NCI-H82 (cell line): ENCODE data around the gene TIGD3.

ENCODE experiments used
- DNase-seq: peaks from one replicate; lab custom pipeline; 2025; lab: John Stamatoyannopoulos, UW

Gene TIGD3, protein sequence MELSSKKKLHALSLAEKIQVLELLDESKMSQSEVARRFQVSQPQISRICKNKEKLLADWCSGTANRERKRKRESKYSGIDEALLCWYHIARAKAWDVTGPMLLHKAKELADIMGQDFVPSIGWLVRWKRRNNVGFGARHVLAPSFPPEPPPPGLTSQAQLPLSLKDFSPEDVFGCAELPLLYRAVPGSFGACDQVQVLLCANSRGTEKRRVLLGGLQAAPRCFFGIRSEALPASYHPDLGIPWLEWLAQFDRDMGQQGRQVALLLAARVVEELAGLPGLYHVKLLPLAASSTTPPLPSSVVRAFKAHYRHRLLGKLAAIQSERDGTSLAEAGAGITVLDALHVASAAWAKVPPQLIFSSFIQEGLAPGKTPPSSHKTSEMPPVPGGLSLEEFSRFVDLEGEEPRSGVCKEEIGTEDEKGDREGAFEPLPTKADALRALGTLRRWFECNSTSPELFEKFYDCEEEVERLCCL

GRCh38 chr11:65354265-65355012 is at the start of gene TIGD3:
TIGD3 (plus strand) TSS chr11:65354751; CDS start chr11:65355809, 1,058 bp downstream.
- peak; percentile 97 for DNase-seq

GRCh38 chr11:65305501-65306268 is 48.9 kb upstream of the TIGD3 start:
- DNase-seq, result no peak

DNA sequence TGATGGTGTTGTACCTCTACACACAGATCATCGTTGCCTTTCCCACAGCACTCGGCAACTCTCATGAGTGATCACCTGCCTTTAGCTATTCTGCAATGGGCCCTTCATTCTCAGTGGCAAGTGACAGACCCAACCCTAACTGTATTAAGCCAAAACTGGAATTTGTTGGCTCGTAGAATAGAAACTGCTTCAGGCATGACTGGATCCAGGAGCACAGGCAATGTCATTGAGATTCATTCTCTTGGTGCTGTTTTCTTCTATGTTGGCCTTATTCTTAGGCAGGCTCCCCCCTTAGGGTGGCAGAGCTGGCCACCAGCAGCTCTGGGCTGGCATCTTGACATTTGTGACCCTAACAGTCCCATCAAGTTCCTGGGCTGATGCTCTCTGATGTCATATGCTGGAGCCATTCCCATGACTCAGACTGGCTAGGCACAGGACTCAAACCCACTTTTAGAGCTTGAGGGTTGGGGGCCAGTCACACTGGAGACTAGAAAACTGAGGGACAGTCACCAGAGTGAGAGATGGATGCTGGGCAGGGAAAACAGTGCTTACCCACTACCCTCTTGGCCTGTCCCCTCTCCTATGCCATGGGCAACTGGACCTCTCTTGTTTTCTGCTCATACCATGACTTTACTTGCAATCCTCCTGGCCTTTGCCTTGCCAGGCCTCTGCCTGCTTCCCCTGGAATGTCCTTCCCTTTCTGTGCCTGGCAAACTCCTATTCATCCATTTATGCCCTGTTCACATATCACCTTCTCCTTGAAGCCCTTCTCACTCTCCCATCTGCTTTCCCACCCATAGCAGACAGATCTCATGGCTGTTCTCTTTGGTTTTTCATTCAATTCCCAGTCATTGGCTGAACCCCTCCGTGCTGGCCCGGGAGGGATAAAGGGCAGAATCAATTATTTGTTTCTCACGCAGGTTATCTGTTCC is 47.0 kb upstream of the TIGD3 start:
- no peak for DNase-seq

DNA sequence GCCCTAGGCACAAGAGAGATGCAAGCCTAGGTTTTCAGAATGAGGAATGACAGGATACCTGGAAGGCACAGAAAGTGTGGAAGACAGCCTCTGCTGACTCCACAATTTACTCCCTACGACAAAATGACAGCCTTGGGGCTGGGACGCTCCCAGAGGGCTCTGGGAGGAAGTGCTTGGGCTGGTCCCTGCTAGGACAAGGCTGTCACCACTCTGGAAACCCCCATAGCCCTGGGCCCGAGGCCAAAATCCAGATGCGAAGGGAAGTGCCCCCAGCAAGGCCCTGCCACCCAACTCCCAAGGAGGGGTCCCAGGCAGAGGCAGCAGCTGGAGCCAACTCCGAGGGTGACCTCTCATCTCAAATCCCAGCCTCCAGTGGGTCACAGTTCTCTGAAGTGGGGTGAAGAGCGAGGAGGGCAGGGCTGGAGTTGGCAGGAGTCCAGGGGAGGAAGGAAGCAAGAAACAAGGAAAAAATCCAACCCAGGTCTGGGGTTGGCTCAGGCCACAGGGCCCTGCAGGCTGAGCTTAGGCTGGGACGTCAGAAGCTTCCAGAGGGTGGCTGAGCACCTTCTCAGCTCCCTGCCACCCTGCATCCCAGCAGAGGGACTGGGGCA is 46.2 kb upstream of the TIGD3 start:
- no peak for DNase-seq

DNA sequence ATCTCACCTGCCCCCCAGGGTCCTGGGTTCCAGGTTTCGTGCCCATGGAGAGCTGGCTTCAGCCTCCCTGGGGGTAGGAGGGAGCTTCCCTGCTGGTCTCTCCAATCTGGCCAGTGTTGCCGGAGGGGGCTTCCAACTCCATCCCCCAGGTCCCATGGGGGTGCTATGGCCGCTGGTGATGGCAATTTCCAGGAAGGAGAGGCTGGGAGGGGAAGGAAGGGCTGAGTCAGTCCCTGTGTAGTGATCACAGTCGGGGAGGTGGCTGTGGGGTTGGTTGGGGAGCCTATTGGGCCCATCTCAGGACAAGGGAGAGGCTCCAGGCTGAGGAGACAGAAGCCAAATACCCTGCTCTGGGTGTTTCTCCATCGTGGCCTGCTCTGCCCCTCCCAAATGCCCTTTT is 45.5 kb upstream of the TIGD3 start:
- DNase-seq, result no peak

GRCh38 chr11:65310215-65310614 is 44.3 kb upstream of the TIGD3 start:
- peak; percentile 55 for DNase-seq

- peak; percentile 77 for DNase-seq
Measured at GRCh38 chr11:65310736-65311135, 43.8 kb upstream of the TIGD3 start.

DNA sequence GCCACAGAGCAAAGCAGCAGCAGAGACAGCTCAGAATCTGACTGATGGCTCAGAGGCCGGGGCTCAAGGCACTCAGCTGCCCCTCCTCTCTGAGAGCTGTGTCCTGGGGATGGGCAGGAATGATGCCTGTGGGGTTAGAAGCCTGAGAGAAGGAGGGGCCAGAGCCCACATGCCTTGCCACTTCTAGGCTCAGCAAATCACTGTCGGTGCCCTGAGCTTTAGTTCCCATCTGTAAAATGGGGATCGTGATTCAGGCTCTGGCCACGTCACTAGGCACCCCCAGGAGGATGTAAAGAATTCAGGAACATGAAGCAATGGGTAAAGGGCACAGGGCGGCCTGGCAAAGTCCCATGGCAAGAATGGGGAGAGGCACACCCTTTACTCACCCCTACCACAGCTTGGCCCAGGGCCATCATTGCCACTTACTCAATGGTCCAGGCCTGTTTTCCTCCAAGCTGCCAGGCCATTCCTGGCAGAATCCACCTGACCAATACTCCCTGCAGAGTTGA is 43.3 kb upstream of the TIGD3 start:
- peak; percentile 70 for DNase-seq

GRCh38 chr11:65314501-65315203 is 39.9 kb upstream of the TIGD3 start, which contains the start of gene CDC42EP2:
CDC42EP2 (plus strand) TSS chr11:65314866; CDS start chr11:65320899, 6,033 bp downstream.
- DNase-seq, result peak; percentile 81

DNA sequence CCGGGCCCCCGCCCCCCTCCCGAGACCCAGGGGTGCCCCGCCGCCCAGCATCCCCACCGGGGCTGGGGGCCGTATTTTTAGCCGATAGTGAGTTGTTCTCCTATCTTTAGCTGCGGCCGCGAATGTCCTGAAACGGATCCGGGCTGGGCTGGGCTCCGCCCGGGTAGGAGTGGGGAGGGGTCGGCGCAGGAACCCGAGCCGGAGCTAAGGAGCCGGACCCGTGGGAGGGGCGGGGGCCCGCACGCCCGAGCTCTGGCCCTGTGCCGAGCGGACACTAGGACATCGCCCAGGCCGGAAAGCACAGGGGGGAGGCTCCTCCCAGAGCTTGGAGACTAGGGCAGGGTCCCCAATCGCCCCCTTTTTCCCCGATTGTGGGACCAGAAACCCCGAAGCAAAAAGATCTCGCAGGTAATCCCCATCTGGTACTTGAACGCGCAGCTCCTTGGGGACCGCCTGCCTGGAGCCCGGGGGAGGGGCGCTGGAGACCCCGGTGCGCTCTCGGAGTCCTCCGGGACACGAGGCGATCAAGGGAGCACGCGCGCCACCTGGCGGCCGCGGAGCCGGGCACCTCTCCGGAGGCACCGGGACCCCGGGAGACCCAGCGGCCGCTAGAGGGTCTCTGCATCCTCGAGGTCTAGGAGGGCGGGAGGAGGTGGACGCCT is 39.2 kb upstream of the TIGD3 start:
- DNase-seq, result peak; percentile 93

- no peak for DNase-seq
Measured at GRCh38 chr11:65315866-65316226, 38.7 kb upstream of the TIGD3 start.

DNA sequence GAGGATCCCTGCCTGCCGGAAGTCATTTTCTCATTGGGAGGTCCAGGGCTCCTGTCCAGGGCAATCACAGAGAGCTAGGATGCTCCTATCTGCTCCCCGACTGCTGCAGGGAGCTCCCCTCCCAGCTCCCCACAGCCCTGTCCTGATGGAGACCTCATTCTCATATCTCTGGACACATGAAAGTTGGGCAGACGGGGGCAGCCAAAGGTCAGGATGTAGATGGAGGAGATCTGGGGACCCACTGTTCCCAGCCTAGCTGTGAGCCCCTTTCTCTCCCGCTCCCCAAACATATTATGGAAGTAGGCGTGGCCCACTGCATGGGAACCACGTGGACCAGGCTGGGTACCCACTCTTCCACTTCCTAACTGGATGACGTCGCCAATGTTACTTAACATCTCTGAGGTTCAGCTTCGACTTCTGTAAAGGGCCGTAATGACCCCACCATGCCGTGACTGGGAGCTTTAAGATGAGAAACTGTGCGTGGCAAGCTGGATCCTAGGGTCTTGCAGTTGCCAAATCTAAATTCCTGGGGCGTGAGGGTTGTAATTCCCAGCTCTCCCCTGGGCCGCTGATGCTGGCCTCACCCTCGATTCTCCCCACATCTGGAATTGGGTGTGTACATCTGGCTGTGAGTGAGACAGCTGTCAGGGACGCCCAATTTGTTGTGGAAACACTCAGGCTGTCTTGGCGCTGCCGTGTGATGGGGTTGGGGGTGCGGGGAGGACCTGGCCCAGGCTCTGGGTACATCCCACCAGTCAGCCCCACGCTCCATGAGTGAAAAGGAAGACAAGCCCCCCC is 38.1 kb upstream of the TIGD3 start:
- no peak for DNase-seq

GRCh38 chr11:65317025-65317786 is 37.3 kb upstream of the TIGD3 start:
- DNase-seq, result peak; percentile 50

GRCh38 chr11:65320386-65321075 is 34.0 kb upstream of the TIGD3 start:
- DNase-seq, result no peak

DNA sequence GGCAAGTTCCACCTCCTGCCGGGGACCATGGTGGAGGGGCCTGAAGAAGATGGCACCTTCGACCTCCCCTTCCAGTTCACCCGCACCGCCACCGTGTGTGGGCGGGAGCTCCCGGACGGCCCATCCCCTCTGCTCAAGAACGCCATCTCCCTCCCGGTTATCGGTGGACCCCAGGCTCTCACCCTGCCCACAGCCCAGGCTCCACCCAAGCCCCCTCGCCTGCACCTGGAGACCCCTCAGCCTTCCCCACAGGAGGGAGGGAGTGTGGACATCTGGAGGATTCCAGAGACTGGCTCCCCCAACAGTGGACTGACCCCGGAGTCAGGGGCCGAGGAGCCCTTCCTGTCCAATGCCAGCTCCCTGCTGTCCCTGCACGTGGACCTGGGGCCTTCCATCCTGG is 33.5 kb upstream of the TIGD3 start:
- DNase-seq, result no peak

DNA sequence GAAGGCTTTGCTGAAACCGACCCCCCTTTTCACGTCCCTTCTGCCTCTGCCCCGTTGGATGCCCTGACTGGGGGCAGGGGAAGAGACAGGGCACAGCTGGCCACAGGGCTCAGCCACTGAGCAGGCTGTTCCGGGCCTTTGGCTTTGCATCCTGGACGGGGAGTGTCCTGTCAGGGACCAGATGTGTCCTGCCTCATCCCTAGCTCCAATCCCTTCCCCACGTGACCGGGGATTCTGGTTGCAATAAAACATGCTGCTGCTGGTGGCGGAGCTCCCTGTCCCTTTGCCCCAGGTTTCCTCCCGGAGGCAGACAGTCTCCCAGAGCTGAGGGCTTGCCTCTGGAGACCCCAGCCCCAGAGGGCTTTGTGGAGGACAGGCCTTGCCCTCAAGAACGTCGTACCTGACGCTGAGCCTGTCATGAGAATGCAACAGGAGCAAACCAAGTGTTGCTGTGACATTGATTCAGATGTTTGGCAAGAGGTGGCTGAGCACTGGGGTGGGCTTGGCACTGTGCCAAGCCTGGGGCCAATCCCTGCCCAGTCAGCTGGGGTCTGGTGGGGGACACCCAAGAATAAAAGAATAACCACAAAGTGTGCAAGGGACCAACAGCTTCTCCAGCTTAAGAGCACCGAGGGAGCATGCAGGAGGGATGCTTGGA is 32.6 kb upstream of the TIGD3 start:
- peak; percentile 88 for DNase-seq

DNA sequence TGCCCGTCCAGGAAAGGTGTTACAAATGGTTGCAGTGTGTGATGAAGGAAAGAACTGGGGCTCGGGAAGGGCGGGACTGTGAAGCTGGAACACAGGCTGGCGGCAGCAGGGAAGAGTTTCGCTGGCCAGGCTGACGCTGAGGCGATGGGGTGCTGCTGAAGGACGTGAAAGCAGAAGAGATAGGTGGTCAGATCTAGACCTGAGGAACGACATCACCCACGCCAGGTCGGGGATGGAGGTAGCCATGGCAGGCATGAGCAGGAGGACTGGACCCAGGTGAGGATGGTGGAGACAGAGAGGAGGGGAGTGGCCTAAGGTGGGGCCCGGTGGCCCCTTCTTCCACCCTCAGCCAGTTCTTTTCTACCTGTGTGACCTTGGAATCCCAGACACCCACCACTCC is 30.7 kb upstream of the TIGD3 start:
- DNase-seq, result no peak
